GM21717 (cell line): Measurements from ENCODE around the gene NINL.
A peak's percentile ranks its signal among the peaks of the same experiment; 100 is the strongest.
"Not testable (repeated sequence)": the region's sequence is repeated elsewhere in the genome, so short reads cannot be mapped to it uniquely, and the experiment has no call there.

Source experiments
- ATAC-seq: cut with Tn5 transposase; IDR thresholded peaks from one replicate; pipeline ENCODE4 v1.9.1; 2021; ENCODE audit warnings: mild to moderate bottlenecking, moderate library complexity; ENCODE audit not compliant: unreplicated experiment

NINL gene

DNA sequence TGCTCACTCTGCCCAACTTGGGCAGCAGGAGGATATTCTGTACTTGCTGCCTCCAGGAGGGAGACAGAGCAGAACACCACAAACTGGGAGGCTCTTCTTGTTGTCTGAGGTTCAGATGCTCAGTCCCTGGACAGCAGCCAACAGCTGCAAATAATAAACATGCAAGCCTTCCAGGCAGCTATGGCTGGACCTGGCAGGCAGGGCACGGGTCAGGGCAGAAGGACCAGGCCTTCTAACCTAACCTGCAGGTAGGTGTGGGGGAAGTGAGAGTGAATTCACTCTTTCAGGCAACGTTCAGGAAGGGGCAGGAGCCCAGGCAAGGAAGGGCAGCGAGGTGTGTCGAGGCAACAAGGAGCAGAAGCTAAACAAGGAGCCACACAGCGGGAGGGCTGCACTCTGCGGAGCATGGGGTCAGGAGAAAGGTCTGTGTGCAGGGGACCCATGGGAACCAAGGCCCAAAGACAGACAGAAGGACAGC lies 31.5 kb downstream of the NINL start:
- ATAC-seq = no peak

DNA sequence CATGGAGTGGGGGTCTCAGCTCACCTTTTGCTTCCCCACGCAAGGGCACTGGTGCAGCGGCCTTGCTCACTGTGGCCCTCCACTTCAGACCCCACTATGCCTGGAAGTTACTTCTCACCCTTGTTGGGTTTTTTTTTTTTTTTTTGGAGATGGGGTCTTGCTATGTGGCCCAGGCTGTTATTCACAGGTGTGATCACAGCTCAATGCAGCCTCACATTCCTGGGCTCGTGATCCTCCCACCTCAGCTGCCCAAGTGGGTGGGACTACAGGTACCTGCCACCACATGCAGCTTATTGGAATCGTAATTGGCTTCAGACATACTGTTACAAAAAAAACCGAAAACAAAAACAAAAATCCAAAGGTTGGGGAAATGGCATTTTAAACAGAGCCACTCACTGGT lies 32.4 kb downstream of the NINL start:
- ATAC-seq = no peak

DNA sequence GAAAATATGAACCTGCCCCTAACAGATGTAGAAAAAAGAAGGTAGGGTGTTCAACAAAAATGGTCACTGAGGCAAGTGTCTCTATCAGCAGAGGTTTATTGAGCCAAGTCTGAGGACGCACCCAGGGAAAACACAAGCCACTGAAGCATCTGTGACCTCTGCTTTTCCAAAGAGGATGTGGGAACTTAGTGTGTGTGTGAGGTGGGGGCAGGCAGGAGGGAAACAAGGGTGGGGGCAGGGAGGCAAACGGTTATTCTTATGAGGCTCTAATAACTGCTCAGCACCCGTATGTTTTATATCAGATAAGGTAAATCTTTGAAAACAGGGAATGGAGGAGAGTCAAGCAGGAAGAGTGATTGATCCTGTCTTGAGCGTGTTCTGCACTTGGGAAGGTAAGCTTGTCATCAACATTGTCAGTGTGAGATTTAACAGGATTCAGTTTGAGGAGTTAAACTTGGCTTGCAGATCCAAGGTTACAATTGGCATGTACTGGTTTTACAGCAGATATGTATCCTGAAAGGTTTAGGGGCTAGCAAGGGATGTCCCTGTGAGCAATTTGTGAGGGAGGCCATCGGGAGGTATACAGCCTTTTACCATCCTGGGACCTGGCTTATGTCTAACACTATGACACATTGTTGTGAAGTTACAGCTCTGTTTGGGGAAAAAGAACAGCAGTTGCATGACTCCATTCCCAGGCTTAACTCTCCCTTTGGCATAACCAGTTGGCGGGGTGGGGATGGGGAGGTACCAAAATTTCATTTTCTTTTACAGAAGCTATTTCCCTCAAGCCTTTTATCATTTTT lies 33.7 kb downstream of the NINL start:
- no peak for ATAC-seq

DNA sequence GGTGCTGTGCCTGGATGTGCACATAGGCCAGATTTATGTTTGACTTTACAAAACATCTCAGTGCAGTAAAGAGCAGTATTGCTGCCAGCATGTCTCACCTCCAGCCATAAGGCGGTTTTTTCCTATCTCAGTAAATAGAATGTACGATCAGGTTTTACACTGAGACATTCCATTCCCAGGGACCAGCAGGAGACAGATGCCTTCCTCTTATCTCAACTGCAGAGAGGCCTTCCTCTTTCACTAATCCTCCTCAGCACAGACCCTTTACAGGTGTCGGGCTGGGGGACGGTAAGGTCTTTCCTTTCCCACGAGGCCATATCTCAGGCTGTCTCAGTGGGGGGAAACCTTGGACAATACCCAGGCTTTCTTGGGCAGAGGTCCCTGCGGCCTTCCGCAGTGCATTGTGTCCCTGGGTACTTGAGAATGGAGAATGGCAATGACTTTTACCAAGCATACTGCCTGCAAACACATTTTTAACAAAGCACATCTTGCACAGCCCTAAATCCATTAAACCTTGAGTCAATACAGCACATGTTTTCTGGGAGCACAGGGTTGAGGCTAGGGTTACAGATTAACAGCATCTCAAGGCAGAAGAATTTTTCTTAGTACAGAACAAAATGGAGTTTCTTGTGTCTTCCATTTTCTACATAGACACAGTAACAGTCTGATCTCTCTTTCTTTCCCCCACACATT lies 34.5 kb downstream of the NINL start:
- ATAC-seq = not testable (repeated sequence)

DNA sequence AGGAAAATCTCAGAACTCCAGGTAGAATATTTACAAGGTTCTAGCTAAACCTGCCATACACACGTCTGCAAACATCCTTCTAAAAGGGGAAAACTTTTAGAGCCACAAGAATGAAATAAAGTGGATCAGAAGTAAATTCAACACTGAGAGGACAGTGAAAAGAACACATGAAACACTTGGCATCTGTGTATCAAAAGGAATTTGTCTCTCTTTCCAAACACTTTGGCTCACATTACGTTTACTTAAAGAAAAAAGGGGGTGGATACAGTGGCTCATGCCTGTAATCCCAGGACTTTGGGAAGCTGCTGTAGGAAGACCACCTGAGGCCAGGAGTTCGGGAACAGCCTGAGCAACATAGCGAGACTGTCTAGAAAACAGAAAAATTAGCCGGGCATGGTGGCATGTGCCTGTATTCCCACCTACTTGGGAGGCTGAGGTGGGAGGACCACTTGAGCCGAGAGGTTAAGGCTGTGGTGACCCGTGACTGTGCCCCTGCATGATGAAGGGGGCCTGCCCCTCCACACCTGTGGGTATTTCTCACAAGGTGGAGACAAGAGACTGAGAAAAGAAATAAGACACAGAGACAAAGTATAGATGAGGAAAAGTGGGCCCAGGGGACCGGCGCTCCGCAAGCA lies 35.4 kb downstream of the NINL start:
- ATAC-seq = no peak

DNA sequence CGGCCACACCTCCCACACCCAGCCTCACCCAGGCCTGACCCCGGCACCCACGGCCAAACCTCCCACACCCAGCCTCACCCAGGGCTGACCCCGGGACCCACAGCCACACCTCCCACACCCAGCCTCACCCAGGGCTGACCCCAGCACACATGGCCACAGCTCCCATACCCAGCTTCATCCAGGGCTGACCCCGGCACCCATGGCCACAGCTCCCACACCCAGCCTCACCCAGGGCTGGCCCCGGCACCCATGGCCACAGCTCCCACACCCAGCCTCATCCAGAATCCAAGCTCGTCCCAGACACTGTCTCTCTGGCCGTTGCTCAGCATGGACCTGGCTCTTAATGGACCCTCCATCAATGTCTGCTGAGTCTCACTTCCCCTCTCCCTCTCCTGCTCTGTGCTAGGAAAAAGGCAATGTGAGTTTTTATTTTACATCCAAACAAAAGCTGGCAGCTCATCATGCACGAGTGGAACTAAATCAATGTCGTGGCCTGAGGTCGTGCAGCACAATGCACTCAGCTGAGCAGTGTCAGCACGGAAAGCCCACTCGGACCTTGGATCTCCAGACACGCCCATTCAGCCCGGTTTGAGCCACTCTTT lies 36.1 kb downstream of the NINL start:
- no peak for ATAC-seq

DNA sequence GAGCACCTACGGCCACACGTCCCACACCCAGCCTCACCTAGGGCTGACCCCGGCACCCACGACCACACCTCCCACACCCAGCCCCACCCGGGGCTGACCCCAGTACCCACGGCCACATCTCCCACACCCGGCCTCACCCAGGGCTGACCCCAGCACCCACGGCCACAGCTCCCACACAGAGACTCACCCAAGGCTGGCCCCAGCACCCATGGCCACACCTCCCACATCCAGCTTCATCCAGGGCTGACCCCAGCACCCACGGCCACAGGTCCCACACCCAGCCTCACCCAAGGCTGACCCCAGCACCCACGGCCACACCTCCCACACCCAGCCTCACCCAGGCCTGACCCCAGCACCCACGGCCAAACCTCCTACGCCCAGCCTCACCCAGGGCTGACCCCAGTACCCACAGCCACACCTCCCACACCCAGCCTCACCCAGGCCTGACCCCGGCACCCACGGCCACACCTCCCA lies 36.7 kb downstream of the NINL start:
- no peak for ATAC-seq

DNA sequence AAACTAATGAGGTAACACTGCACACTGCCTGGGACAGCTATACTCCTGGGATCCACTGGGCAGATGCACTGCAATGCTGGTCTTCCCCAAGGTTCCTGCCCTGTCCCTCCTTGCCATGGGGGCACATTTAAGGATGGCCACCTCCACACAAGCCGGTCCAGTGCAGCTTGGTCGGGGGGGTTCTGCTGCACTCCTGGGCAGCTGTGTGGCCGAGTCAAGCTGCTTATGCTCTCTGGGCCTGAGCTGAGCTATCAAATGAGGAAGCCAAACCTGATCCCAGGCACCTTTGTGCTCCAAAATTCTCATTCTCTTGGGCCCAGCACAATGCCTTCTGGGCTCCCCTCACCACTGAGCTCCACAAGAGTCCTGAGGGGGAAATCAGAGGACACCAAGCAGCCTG lies 37.3 kb downstream of the NINL start:
- ATAC-seq = no peak

DNA sequence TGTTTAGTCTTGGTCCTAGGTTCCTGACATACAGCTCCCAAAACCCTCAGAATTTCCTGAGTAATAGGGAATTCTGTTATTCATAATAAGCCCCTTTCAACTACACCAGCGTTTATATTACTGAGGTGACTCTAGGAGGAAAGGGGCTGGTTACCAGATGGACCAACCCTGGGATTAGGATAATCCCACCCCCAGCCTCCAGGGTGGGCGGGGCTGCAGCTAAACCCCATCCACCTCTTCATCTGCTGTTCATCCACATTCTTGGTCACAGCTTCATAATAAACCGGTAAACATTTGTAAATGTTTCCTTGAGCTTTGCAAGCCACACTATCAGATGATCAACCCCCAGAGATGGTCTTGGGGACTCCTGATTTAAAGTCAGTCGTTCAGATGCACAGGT lies 38.3 kb downstream of the NINL start:
- no peak for ATAC-seq

DNA sequence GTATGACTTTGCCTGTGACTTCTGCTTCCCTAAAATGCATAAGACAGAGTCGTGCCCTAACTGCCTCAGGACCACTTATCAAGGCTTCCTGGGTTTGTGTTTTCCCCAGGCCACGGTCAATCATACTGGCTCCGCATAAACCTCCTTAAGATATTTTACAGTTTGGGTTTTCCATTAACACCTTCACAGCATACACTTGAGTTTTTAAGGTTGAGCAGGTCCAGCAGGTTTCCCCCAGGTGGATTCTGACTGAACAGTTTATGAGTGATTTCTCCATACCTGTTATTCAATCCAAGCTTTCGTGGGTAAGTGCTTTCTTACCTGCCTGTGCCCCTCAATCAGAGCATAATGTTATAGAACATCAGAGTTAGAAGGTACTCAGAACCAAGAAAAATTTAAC lies 39.3 kb downstream of the NINL start:
- no peak for ATAC-seq

DNA sequence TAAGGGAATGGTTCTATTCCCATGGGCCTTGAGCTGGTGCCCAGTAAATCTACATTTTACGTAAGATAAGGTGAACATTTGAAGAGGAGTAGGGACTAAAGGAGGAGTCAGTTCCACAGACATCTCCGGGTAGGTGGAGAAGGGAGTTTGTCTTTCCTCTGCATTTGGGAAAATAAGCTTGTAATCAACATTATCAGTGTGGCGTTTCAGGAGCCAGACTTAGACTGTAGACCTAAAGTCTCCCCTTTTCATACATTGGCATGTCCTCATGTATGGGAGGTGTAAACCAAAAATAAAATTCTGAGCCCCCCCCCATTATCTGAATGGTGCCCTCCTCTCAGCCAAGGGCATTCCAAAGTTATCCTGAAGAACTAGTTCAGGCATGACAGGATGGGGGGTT lies 40.2 kb downstream of the NINL start:
- no peak for ATAC-seq

DNA sequence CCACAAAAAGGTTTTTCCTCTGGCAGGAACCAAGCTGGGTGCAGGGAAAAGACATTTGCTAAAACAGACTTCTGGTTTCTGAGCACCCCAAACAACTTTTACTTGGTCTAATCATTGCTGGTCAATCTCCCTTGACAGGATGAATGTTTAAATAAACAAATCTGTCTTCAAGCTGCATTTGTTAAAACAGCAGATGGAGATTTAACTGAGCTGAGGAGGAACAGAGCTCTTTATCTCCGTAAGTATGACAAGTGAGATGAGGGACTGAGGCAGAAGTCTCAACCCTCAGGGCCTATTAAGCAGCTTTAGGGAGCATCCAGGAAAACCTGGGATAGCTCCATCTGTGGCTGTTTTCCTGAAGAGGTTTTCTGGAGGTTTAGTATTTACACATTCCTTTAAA lies 40.6 kb downstream of the NINL start:
- ATAC-seq = no peak

DNA sequence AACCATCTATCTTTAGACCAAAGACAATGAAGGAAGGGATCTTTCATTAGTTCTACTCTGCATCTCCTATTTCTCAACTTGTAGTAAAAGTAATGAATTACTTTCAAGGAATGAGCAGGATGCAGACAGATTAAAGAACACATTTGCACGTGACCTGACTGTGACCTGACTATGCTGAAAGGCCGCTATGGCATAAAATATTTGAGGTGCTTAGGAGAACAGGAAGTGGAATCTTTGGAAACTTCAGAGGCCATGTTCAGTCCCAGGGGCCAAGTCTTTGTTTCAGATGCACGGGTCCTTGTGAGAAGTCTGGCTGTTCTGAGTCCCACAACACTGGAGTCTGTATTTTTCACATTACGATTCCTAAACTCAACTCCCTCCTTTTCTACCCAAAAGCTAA lies 41.0 kb downstream of the NINL start:
- no peak for ATAC-seq

DNA sequence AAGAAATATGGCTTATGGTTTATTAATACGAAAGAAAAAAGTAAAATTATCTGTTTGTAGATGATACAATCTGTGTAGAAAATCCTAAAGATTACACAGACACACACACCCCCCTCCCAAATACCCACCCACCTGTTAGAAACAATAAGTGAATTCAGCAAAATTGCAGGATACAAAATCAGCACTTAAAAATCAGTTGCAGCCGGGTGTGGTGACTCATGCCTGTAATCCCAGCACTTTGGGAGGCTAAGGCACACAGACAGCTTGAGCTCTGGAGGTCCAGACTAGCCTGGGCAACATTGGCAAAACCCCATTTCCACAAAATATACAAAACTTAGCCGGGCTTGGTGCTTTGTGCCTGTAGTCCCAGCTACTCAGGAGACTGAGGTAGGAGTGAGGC lies 42.3 kb downstream of the NINL start:
- ATAC-seq = no peak

DNA sequence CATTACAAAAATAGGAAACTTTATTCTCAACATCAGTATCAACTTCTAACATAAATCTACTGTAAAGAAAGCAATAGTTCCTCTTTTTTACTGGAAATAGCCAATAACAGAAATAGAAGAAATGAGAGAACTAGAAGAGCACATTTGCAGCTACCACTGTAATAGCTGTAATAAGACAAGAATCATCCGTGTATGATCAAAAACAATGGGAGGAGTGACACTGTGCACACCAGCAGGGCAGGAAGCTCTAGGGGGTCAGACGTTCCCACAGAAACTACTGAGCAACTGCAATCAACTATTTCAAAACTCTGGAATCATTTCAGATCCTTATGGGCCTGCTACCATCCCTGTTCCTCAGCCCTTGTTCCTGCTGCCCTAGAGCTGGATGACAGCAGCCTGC lies 43.7 kb downstream of the NINL start:
- no peak for ATAC-seq

DNA sequence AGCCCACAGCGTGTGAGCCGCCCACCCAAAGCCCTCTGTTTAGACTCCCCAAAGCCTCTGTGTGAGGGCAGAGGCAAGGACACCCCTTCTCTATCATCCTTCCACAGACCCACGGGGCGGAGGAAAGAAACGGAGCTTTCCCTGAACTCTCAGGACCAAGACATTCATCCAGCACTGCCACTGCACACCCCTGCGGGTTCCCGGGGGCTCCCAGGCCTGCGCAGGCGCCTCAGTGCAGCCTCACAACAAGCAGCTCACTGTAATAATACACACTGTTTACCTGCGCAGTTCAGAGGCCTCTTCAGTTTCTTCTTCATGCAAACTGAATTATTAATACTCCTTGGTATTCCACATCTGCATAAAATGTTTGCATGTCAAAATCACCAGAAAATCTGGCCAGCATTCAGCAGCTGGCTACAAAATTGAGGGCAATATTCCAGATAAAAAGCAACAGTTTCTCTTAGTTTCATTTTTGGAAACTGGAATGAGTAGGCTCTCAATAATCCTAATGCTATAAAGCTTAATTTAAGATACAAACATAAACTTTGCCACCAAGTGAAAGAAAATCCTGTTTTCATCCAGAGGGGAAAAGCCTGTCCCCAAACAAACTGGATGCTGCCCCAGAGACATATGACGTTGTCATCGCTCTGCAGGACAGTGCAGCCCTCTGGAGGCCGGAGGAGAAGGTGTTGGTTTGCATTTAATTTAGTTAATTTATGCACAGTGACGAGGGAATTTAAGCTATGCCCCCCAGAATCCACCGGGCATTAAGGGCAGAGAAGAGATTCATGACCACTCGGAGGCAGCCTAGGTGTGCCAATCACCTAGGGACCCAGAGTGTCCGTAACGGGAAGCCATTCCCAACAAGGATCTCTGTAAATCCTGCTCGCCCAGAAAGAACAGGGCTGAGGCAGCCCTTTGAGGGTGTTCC lies 45.3 kb downstream of the NINL start:
- no peak for ATAC-seq

DNA sequence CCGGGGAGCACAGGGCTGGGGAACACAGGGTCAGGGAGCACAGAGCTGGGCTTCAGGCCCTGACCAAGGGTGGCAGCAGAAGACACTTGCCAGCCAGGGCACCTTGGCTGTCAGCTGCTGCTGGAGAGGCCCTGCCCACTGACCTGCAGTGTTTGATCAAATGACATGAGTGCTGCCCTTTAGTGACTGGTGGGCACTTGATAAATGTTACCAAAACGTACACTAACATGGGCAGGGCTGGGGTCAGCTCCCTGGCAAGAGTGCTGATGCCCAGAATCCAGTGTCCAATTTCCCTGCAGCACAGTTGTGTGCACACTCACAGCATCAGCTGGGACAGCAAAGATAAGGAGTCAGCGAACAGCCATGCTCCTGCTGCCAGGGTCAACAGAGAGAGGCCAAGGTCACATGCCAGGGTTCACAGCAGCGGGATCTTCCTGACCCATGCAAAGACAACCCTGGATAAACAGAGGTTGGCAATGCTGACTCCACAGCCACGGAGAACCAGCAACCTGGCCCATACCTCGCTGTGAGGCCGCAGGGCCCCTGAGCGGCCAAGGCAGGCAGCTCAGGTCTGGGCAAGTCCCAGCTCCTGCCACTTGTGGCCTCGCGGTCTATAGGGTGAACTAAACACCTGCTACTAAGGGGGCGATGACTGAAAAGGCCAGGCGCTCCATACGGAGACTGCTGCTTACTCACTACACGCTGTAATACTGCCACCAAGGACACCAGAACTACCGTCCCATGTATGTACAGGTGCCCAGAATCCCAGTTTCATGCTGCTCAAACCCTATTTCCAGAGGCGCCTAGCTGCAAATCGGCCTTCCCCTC lies 46.3 kb downstream of the NINL start:
- ATAC-seq = peak; percentile 65

DNA sequence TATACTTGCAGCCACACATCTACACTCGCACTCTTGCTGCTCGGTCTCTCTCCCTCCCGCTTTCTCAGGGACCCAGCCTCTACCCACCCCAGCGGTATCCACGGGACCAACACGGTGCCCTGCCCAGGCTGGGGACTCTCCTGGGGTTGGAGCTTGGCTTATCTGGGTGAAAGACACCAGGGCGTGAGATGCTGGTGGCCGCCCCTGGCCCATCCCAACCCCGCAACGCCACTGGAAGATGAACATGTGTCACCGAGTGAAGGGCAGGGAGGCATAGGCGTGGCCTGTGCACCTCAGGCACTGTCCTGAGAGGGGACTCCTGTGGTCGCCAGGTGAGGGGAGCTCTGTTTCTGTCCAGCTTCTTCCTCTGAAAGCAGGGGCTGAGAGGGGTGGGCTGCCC lies 47.4 kb downstream of the NINL start:
- no peak for ATAC-seq

DNA sequence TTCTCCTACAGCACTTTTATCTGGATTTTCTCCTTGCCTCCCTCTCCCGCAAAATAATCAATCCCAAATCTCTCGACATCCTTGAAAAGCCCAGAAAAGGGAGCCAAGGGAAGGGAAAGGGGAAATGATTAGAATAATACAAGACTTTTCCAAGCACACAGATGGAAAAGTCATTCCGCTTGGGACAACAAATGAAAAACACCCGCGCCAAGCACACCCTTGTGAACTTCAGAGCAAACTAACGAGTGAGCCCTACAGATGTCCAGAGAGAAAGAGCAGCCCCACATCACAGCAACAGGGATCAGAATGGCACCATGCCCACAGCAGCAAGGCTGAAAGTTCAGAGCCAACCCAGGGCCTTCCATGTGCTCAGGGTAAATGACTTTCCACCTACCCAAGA lies 49.6 kb downstream of the NINL start:
- ATAC-seq = no peak

DNA sequence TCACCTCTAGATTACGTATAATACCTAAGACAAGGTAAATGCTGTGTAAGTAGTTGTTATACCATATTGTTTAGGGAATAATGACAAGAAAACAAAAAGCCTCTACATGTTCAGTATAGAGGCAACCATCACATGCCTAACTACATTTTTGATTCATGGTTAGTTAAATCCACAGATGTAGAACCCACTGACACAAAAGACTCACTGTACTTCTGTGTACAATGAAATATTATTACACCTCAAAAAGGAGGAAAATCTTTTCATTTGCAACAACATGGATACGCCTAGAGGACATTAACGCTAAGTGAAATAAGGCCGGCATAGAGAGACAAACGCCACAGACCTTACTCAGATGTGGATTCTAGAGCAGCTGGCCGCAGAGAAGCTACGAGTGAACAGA lies 50.5 kb downstream of the NINL start:
- no peak for ATAC-seq
